ENCODE results near the gene SPEF1. TPM values are rescaled to one million over a fixed set of nuclear protein-coding genes. Genes with fewer than 3 reads are reported as not detected.

SPEF1 gene
- total and polyA plus RNA-seq, 2 of the 13 experiments (the other 11 are each of a cell fraction or from before 2014, with no cell fraction given): 0.11 to 0.27 TPM

DNA sequence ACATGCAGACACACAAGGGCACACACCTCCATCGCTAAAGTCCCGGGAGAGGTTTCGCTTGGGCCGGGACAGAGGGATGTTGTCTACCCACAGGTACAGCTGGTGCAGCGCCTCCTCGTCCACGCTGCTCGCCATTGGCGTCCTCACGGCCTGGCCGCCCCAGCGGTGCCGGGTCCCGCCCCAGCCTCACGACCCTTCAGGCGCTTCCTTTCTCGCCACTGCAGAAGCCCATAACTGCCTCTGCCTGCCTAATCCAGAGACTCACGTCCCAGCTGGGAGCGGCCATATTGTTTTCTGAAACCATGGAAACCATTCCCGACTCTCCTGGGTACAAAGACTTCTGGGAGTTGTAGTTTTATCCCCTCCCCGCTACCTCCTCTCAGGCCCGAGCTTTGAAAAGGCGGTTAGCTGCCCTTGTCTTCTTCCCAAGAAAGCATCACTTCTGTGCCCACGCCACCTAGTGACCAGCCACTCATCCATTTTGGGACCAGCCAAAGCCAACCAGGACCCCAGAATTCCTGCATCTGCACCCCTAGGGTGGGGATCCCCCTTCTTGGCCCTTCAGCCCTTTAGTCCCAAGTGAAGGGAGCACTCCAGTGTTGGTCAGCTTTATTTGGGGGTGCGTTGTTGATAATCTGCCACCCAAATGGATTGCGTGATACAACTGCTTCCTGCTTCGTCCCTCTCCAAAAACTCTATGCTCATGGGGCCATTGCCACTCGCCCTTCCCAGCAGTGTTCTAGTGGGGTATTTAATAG is at the start of gene SPEF1 (continued):
- TF ChIP-seq ZNF326 (CRISPR knock-in tag; IDR thresholded peaks at IDR 0.05; ENCODE audit: borderline replicate concordance) (no peak), ZNF143 (CRISPR knock-in tag; IDR thresholded peaks at IDR 0.05) (peak; percentile 98), SMAD3 (CRISPR knock-in tag; IDR thresholded peaks at IDR 0.05) (0 out of 2 replicates have a peak, but pooled peaks have one; percentile 69), NR2C2 (CRISPR knock-in tag; IDR thresholded peaks at IDR 0.05; ENCODE audit: borderline replicate concordance) (peak; percentile 58), NFE2L1 (CRISPR knock-in tag; IDR thresholded peaks at IDR 0.05; ENCODE audit: borderline replicate concordance) (no peak), EED (CRISPR knock-in tag; IDR thresholded peaks at IDR 0.05) (peak; percentile 65; the same call in 1 of the 2 replicates), RBM39 (IDR thresholded peaks at IDR 0.05; ENCODE audit: low read depth, low read length, poor library complexity, severe bottlenecking) (no peak), RFXANK (CRISPR knock-in tag; IDR thresholded peaks at IDR 0.05) (no peak), TARDBP (CRISPR knock-in tag; IDR thresholded peaks at IDR 0.05) (peak; percentile 68; the same call in 1 of the 2 replicates), SP4 (CRISPR knock-in tag; IDR thresholded peaks at IDR 0.05) (no peak; the same call in 1 of the 2 replicates), SRSF4 (IDR thresholded peaks at IDR 0.05; ENCODE audit: low read depth, low read length, poor library complexity, severe bottlenecking) (no peak), ETV6 (CRISPR knock-in tag; conservative IDR thresholded peaks at IDR 0.05) (0 out of 2 replicates have a peak, but pooled peaks have one; percentile 65), SMYD3 (CRISPR knock-in tag; IDR thresholded peaks at IDR 0.05) (no peak)
- TF ChIP-seq, protein P1, sequence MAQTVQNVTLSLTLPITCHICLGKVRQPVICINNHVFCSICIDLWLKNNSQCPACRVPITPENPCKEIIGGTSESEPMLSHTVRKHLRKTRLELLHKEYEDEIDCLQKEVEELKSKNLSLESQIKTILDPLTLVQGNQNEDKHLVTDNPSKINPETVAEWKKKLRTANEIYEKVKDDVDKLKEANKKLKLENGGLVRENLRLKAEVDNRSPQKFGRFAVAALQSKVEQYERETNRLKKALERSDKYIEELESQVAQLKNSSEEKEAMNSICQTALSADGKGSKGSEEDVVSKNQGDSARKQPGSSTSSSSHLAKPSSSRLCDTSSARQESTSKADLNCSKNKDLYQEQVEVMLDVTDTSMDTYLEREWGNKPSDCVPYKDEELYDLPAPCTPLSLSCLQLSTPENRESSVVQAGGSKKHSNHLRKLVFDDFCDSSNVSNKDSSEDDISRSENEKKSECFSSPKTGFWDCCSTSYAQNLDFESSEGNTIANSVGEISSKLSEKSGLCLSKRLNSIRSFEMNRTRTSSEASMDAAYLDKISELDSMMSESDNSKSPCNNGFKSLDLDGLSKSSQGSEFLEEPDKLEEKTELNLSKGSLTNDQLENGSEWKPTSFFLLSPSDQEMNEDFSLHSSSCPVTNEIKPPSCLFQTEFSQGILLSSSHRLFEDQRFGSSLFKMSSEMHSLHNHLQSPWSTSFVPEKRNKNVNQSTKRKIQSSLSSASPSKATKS (CRISPR knock-in tag; IDR thresholded peaks at IDR 0.05): no peak
- TF ChIP-seq, protein P2, sequence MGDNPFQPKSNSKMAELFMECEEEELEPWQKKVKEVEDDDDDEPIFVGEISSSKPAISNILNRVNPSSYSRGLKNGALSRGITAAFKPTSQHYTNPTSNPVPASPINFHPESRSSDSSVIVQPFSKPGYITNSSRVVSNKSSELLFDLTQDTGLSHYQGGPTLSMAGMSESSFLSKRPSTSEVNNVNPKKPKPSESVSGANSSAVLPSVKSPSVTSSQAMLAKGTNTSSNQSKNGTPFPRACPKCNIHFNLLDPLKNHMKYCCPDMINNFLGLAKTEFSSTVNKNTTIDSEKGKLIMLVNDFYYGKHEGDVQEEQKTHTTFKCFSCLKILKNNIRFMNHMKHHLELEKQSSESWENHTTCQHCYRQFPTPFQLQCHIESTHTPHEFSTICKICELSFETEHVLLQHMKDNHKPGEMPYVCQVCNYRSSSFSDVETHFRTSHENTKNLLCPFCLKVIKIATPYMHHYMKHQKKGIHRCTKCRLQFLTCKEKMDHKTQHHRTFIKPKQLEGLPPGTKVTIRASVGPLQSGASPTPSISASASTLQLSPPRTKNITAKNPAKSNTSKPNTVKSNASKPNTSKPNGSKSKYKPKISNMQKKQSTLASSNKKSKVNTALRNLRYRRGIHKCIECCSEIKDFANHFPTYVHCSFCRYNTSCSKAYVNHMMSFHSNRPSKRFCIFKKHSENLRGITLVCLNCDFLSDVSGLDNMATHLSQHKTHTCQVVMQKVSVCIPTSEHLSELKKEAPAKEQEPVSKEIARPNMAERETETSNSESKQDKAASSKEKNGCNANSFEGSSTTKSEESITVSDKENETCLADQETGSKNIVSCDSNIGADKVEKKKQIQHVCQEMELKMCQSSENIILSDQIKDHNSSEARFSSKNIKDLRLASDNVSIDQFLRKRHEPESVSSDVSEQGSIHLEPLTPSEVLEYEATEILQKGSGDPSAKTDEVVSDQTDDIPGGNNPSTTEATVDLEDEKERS (CRISPR knock-in tag; IDR thresholded peaks at IDR 0.05): no peak
- TF ChIP-seq, protein P3, sequence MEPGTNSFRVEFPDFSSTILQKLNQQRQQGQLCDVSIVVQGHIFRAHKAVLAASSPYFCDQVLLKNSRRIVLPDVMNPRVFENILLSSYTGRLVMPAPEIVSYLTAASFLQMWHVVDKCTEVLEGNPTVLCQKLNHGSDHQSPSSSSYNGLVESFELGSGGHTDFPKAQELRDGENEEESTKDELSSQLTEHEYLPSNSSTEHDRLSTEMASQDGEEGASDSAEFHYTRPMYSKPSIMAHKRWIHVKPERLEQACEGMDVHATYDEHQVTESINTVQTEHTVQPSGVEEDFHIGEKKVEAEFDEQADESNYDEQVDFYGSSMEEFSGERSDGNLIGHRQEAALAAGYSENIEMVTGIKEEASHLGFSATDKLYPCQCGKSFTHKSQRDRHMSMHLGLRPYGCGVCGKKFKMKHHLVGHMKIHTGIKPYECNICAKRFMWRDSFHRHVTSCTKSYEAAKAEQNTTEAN (CRISPR knock-in tag; conservative IDR thresholded peaks at IDR 0.05): no peak
- TF ChIP-seq, protein P4, sequence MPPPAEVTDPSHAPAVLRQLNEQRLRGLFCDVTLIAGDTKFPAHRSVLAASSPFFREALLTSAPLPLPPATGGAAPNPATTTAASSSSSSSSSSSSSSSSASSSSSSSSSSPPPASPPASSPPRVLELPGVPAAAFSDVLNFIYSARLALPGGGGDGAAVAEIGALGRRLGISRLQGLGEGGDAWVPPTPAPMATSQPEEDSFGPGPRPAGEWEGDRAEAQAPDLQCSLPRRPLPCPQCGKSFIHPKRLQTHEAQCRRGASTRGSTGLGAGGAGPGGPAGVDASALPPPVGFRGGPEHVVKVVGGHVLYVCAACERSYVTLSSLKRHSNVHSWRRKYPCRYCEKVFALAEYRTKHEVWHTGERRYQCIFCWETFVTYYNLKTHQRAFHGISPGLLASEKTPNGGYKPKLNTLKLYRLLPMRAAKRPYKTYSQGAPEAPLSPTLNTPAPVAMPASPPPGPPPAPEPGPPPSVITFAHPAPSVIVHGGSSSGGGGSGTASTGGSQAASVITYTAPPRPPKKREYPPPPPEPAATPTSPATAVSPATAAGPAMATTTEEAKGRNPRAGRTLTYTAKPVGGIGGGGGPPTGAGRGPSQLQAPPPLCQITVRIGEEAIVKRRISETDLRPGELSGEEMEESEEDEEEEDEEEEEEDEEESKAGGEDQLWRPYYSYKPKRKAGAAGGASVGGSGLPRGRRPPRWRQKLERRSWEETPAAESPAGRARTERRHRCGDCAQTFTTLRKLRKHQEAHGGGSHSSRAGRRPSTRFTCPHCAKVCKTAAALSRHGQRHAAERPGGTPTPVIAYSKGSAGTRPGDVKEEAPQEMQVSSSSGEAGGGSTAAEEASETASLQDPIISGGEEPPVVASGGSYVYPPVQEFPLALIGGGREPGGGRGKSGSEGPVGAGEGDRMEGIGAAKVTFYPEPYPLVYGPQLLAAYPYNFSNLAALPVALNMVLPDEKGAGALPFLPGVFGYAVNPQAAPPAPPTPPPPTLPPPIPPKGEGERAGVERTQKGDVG (CRISPR knock-in tag; IDR thresholded peaks at IDR 0.05; ENCODE audit: borderline replicate concordance): peak; percentile 79; the same call in 1 of the 2 replicates
- TF ChIP-seq, protein P5, sequence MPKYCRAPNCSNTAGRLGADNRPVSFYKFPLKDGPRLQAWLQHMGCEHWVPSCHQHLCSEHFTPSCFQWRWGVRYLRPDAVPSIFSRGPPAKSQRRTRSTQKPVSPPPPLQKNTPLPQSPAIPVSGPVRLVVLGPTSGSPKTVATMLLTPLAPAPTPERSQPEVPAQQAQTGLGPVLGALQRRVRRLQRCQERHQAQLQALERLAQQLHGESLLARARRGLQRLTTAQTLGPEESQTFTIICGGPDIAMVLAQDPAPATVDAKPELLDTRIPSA (CRISPR knock-in tag; IDR thresholded peaks at IDR 0.05; ENCODE audit: borderline replicate concordance): no peak
